ENCODE measurements around the gene FTCD. TPM values are rescaled to one million over a fixed set of nuclear protein-coding genes. Genes with fewer than 3 reads are reported as not detected.
"Not testable (repeated sequence)": the region's sequence is repeated elsewhere in the genome, so short reads cannot be mapped to it uniquely, and the experiment has no call there.

Gene FTCD
- 10 to 100 TPM; 50.5 to 63.5 TPM for total RNA-seq
- 49.2 TPM for polyA plus RNA-seq (ENCODE audit: insufficient read depth, low read depth, low replicate concordance)
- long read RNA-seq, donor 1, result 0 reads
- long read RNA-seq, donor 2, result 0 reads

- DNase-seq, result peak; percentile 54
- no peak for TF ChIP-seq CTCF (IDR thresholded peaks at IDR 0.05)
- no peak for TF ChIP-seq POLR2A (IDR thresholded peaks at IDR 0.05)
- Histone ChIP-seq H3K9me3 (no peaks in the 10 kb centered on the region), H3K4me1 (peaks cover 22% of the 10 kb centered on the region), H3K27ac (peak within 1 kb of the TSS in 1 of 2 donors; percentile 88), H3K27me3 (no peaks in the 10 kb centered on the region), H3K4me3 (no peak within 1 kb of the TSS), H3K36me3 (ENCODE audit: low read depth, missing control alignments) (no peaks in the 10 kb centered on the region)
- intact Hi-C loops (cut with DNase I; ENCODE audit: low total_unique reads), result no loop called here
- WGBS, 2 donors, result 75 to 76% methylated on average over 31 to 34 of the region's 34 CpGs
Observed at GRCh38 chr21:46155514-46156377, at the start of gene FTCD. TSS of gene FTCD (minus strand) at chr21:46155579. CDS start at chr21:46155523, 56 bp downstream.

GRCh38 chr21:46205166-46205565, 49.8 kb upstream of the FTCD start:
- 92% methylated on average over 15 to 18 of the region's 18 CpGs for WGBS, 2 donors
- no peak overlapping the region for H3K27ac ChIP-seq
- no peaks in the 10 kb centered on the region for H3K4me1 ChIP-seq
- H3K9me3 ChIP-seq, result no peaks in the 10 kb centered on the region
- DNase-seq, result no peak
- H3K4me3 ChIP-seq, result no peak overlapping the region
- TF ChIP-seq POLR2A (IDR thresholded peaks at IDR 0.05) (no peak), CTCF (IDR thresholded peaks at IDR 0.05) (no peak)
- no peaks in the 10 kb centered on the region for H3K36me3 ChIP-seq (ENCODE audit: low read depth, missing control alignments)
- H3K27me3 ChIP-seq, result no peaks in the 10 kb centered on the region
- intact Hi-C loops (cut with DNase I; ENCODE audit: low total_unique reads), result no loop called here

- TF ChIP-seq POLR2A (IDR thresholded peaks at IDR 0.05) (no peak), CTCF (IDR thresholded peaks at IDR 0.05) (no peak)
- DNase-seq, result no peak
- peaks cover 6% of the 10 kb centered on the region for H3K4me1 ChIP-seq
- no peaks in the 10 kb centered on the region for H3K27me3 ChIP-seq
- intact Hi-C loops (cut with DNase I; ENCODE audit: low total_unique reads), result no loop called here
- H3K4me3 ChIP-seq, result no peak overlapping the region
- 95 to 98% methylated on average over 8 of the region's 8 CpGs for WGBS, 2 donors
- no peaks in the 10 kb centered on the region for H3K36me3 ChIP-seq (ENCODE audit: low read depth, missing control alignments)
- H3K27ac ChIP-seq, result no peak overlapping the region
- no peaks in the 10 kb centered on the region for H3K9me3 ChIP-seq
Observed at GRCh38 chr21:46203203-46203600, 47.8 kb upstream of the FTCD start.

- DNase-seq, result no peak
- intact Hi-C loops (cut with DNase I; ENCODE audit: low total_unique reads), result no loop called here
- Histone ChIP-seq H3K4me3 (no peak overlapping the region), H3K4me1 (peaks cover 6% of the 10 kb centered on the region), H3K9me3 (no peaks in the 10 kb centered on the region), H3K27me3 (no peaks in the 10 kb centered on the region), H3K36me3 (ENCODE audit: low read depth, missing control alignments) (no peaks in the 10 kb centered on the region), H3K27ac (no peak overlapping the region)
- WGBS, 2 donors, result 79 to 92% methylated on average over 6 of the region's 6 CpGs
- no peak for TF ChIP-seq POLR2A (IDR thresholded peaks at IDR 0.05)
- no peak for TF ChIP-seq CTCF (IDR thresholded peaks at IDR 0.05)
Observed at GRCh38 chr21:46202592-46203202, 47.3 kb upstream of the FTCD start.

- H3K4me1 ChIP-seq; H3K27ac ChIP-seq; H3K9me3 ChIP-seq; H3K36me3 ChIP-seq (ENCODE audit: low read depth, missing control alignments); H3K27me3 ChIP-seq; DNase-seq; H3K4me3 ChIP-seq; intact Hi-C loops (cut with DNase I; ENCODE audit: low total_unique reads): not testable (repeated sequence)
- WGBS, 2 donors, result 60 to 73% methylated on average over 1 to 2 of the region's 8 CpGs
Observed at GRCh38 chr21:46200877-46201803, 45.8 kb upstream of the FTCD start.
